SU-DHL-6 (cell line): Measurements from ENCODE around the gene GREM2.

Experiments used
- H2AFZ ChIP-seq: fragments of 200-600 bp; sonication (generic); 2 replicates; pipeline ENCODE4 v1.6.1; 2014; ENCODE audit warnings: low read depth, mild to moderate bottlenecking, moderate library complexity, mixed read lengths, antibody characterized with exemption, low read length; ENCODE audit not compliant: severe bottlenecking
- H3F3A ChIP-seq: fragments of 200-600 bp; shearing (Covaris generic); 2 replicates; pipeline ENCODE4 v1.6.0; 2016; ENCODE audit warnings: antibody characterized with exemption, mild to moderate bottlenecking; ENCODE audit not compliant: insufficient read depth
- H3K27ac ChIP-seq: fragments of 200-600 bp; sonication (generic); 2 replicates; pipeline ENCODE4 v1.5.1; 2016; ENCODE audit warnings: low read depth, mild to moderate bottlenecking, low read length, moderate library complexity, mixed read lengths
- H3K27me3 ChIP-seq: fragments of 200-600 bp; sonication (generic), shearing (Covaris generic); 2 replicates; pipeline ENCODE4 v1.6.0; 2014; ENCODE audit warnings: mild to moderate bottlenecking, low read length
- H3K36me3 ChIP-seq: fragments of 200-600 bp; sonication (generic); 2 replicates; pipeline ENCODE4 v1.6.1; 2014; ENCODE audit warnings: mild to moderate bottlenecking, low read length, mixed read lengths
- H3K4me2 ChIP-seq: fragments of 300-600, 200-600 bp; shearing (Covaris generic), sonication (generic); 2 replicates; pipeline ENCODE4 v1.6.0; 2014; ENCODE audit warnings: low read length, low read depth, mild to moderate bottlenecking; ENCODE audit not compliant: poor library complexity, severe bottlenecking
- H3K4me3 ChIP-seq: fragments of 200-600 bp; sonication (generic); 2 replicates; pipeline ENCODE4 v1.5.1; 2014; ENCODE audit warnings: antibody characterized with exemption, low read length, mild to moderate bottlenecking, mixed read lengths; ENCODE audit not compliant: insufficient read depth, poor library complexity, severe bottlenecking
- H3K79me2 ChIP-seq: fragments of 200-600 bp; sonication (generic); 2 replicates; pipeline ENCODE4 v1.6.1; 2014; ENCODE audit warnings: mild to moderate bottlenecking, low read length, moderate library complexity; ENCODE audit not compliant: insufficient read depth
- H3K9ac ChIP-seq: fragments of 200-600 bp; sonication (generic); 2 replicates; pipeline ENCODE4 v1.7.0; 2014; ENCODE audit warnings: mild to moderate bottlenecking, low read length
- H3K9me2 ChIP-seq: fragments of 200-600 bp; sonication (generic); replicated peaks from 2 replicates; pipeline ENCODE4 v1.6.1; 2014; ENCODE audit warnings: low read length; ENCODE audit not compliant: insufficient read depth
- H3K9me3 ChIP-seq: fragments of 200-600 bp; sonication (generic); 2 replicates; pipeline ENCODE4 v1.6.1; 2014; ENCODE audit warnings: low read length, mixed read lengths; ENCODE audit not compliant: insufficient read depth
- H4K20me1 ChIP-seq: fragments of 200-600 bp; sonication (generic); 2 replicates; pipeline ENCODE4 v1.6.1; 2014; ENCODE audit warnings: low read depth, mild to moderate bottlenecking, antibody characterized with exemption, low read length, moderate library complexity, mixed read lengths
- CTCF ChIP-seq: fragments of 200-600 bp; sonication (generic); IDR thresholded peaks from one replicate; pipeline ENCODE4 v1.5.1; 2017; ENCODE audit warnings: antibody characterized with exemption, mild to moderate bottlenecking, low read length, moderate library complexity; ENCODE audit not compliant: insufficient read depth, poor library complexity, severe bottlenecking
- EZH2phosphoT487 ChIP-seq: fragments of 200-600 bp; sonication (generic), shearing (Covaris generic); conservative IDR thresholded peaks from 2 replicates; pipeline ENCODE4 v1.6.1; 2018; ENCODE audit warnings: mild to moderate bottlenecking, antibody characterized with exemption, low read length, moderate library complexity, mixed read lengths

The GREM2 gene

DNA sequence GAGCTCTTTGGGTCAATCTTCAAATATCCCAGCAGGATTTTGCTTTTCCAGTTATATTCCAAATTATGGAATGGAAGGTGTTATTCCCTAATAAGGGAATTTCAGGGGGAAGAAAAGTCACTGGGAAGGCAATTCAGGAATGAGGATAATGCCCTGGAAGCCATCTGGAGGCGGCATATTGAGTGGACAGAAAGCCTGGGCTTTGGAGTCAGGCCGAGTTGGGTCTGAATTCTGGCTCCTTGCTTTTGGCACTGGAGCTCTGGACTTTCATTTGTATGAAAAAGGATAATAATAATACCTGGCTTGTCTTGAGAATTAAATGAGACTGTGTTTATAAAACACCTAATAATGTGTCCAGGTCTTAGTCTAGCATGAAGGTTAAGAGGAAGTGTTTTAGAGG, 16.5 kb downstream of the GREM2 start:
- no peaks in the 10 kb centered on the region for H3K79me2 ChIP-seq
- H3K9me3 ChIP-seq = no peaks in the 10 kb centered on the region
- H3K4me3 ChIP-seq = no peak overlapping the region
- no peaks in the 10 kb centered on the region for H3K27me3 ChIP-seq
- no peaks in the 10 kb centered on the region for H4K20me1 ChIP-seq
- no peak overlapping the region for H3K4me2 ChIP-seq
- TF ChIP-seq CTCF (no peak), EZH2phosphoT487 (no peak)
- no peaks in the 10 kb centered on the region for H3K9me2 ChIP-seq
- no peaks in the 10 kb centered on the region for H3F3A ChIP-seq
- no peak overlapping the region for H3K9ac ChIP-seq
- H2AFZ ChIP-seq = no peak overlapping the region
- no peaks in the 10 kb centered on the region for H3K36me3 ChIP-seq
- no peak overlapping the region for H3K27ac ChIP-seq

DNA sequence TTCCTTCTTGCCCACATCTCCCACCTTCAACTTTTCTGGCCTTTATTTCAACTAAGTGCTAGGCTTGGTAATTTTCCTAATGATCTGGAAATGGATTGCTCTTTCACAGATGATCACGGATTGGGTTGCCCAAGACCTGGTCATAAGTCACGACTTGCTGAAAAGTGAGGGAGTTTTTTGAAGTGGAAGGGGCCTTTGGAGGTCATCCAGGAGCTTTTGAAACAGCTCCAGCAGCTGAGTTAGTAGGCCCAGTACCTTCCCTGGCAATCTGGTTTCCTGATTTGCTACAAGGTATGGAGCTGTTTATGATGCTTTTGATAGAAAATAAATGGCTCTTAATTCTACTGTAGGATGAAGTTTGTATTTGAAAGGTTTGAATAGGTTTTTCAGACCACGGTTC, 20.4 kb downstream of the GREM2 start:
- H3K9ac ChIP-seq = no peak overlapping the region
- no peaks in the 10 kb centered on the region for H3K9me2 ChIP-seq
- H3K36me3 ChIP-seq = no peaks in the 10 kb centered on the region
- H3K9me3 ChIP-seq = no peaks in the 10 kb centered on the region
- no peak overlapping the region for H3K4me2 ChIP-seq
- H3K4me3 ChIP-seq = no peak overlapping the region
- no peaks in the 10 kb centered on the region for H3F3A ChIP-seq
- H3K27ac ChIP-seq = no peak overlapping the region
- no peaks in the 10 kb centered on the region for H3K79me2 ChIP-seq
- H3K27me3 ChIP-seq = no peaks in the 10 kb centered on the region
- no peak for TF ChIP-seq EZH2phosphoT487
- TF ChIP-seq CTCF = no peak
- no peak overlapping the region for H2AFZ ChIP-seq
- H4K20me1 ChIP-seq = no peaks in the 10 kb centered on the region

DNA sequence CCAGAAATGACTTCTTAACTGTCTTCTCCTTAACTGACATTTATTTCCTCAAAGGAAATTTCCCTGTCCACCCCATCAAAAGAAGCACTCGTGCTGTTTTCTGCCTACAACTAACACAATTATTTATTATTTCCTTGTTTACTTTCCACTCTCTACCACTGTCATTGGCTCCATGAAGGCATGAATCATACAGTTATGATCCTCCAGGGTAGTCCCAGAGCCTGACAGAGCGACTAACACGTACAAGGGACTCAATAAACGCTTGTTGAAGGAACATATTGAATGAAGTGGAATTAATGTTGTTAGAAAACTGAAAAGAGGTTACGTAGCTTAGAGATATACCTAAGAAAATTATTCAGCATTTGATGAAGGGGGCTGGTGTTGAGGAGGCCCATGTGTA, 20.9 kb downstream of the GREM2 start:
- Histone ChIP-seq H3K4me3 (no peak overlapping the region), H3K27ac (no peak overlapping the region), H3K9me3 (no peaks in the 10 kb centered on the region), H3K79me2 (no peaks in the 10 kb centered on the region), H3K9ac (no peak overlapping the region), H3K36me3 (no peaks in the 10 kb centered on the region), H4K20me1 (no peaks in the 10 kb centered on the region), H3K27me3 (no peaks in the 10 kb centered on the region), H2AFZ (no peak overlapping the region), H3F3A (no peaks in the 10 kb centered on the region), H3K4me2 (no peak overlapping the region), H3K9me2 (no peaks in the 10 kb centered on the region)
- TF ChIP-seq EZH2phosphoT487 (no peak), CTCF (no peak)

GRCh38 chr1:240589585-240590110, 22.3 kb downstream of the GREM2 start:
- Histone ChIP-seq H3K27ac (no peak overlapping the region), H2AFZ (no peak overlapping the region), H3K9ac (no peak overlapping the region)

More at GRCh38 chr1:240589585-240590110, 22.3 kb downstream of the GREM2 start:
- Histone ChIP-seq H3K79me2 (no peaks in the 10 kb centered on the region), H3F3A (no peaks in the 10 kb centered on the region), H3K27me3 (no peaks in the 10 kb centered on the region), H3K9me2 (no peaks in the 10 kb centered on the region), H3K4me3 (no peak overlapping the region), H4K20me1 (no peaks in the 10 kb centered on the region), H3K36me3 (no peaks in the 10 kb centered on the region), H3K4me2 (no peak overlapping the region), H3K9me3 (no peaks in the 10 kb centered on the region)
- TF ChIP-seq CTCF (no peak), EZH2phosphoT487 (no peak)
